ENCODE data around the gene MFRP. TPM values are rescaled to one million over a fixed set of nuclear protein-coding genes. Genes with fewer than 3 reads are reported as not detected.

The MFRP gene
- polyA plus RNA-seq, 1 of the 3 experiments (the other 2 are of a cell fraction), result not detected

DNA sequence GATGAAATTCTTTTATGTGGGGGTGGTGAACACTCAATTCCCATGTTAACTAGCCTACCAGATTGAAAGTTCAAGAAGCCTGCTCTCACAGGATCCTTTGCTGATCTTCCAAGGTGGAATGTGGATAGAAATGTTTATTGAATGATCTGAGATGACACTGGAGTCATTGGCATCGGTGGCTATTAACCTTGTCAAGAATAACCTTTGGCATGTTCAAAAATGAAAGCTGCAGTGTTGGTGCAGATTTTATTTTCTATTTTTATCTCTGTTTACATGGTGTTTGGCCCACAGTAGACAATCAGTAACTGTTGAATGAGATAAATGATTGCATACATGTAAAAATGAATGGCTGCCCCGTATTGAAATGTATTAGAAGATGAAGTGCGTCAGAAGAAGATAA, 48.6 kb downstream of the MFRP start:
- no peak overlapping the region for H3K9ac ChIP-seq
- no peak overlapping the region for H3K4me2 ChIP-seq
- H3K36me3 ChIP-seq (replicated peaks in 1 of 2; ENCODE audit: control insufficient read depth in 1 of 2, insufficient read depth in 2 of 2, low read length in 1 of 2), result peaks cover 67 to 71% of the 10 kb centered on the region in 2 experiments
- no peaks in the 10 kb centered on the region for H3F3A ChIP-seq (replicated peaks; ENCODE audit: insufficient read depth)
- no peak for DNase-seq
- H3K4me3 ChIP-seq (ENCODE audit: low read depth in 2 of 2, low read length in 1 of 2), result no peak overlapping the region
- TF ChIP-seq MEF2A (IDR thresholded peaks at IDR 0.05; ENCODE audit: borderline replicate concordance, low read depth), result no peak
- no peak for TF ChIP-seq YY1 (IDR thresholded peaks at IDR 0.05; ENCODE audit: low read depth)
- H3K9me2 ChIP-seq, result no peaks in the 10 kb centered on the region
- H3K27ac ChIP-seq (ENCODE audit: low read depth in 2 of 2, low read length in 1 of 2), result no peak overlapping the region
- 92% methylated on average over 3 of the region's 3 CpGs for WGBS (ENCODE audit: low lambda C conversion rate)
- H4K20me1 ChIP-seq (ENCODE audit: insufficient read depth), result no peaks in the 10 kb centered on the region
- ChIA-PET CTCF (interaction anchor here (0.9 to 3.0 kb wide), 6 partner anchors 14 to 236 kb away, joined by 3 to 15 read pairs (median 6); partner anchors contain the start of gene CBL), POLR2A (no interaction called here)
- peaks cover 0 to 3% of the 10 kb centered on the region in 2 experiments; a peak in 2 of 4 replicates for H3K4me1 ChIP-seq (ENCODE audit: control insufficient read depth in 1 of 2, insufficient read depth in 2 of 2, low read depth in 1 of 2, low read length in 1 of 2)
- no peaks in the 10 kb centered on the region; the same call in none of the 2 replicates for H3K79me2 ChIP-seq (ENCODE audit: insufficient read depth)
- H3K27me3 ChIP-seq (ENCODE audit: insufficient read depth), result no peaks in the 10 kb centered on the region
- no peaks in the 10 kb centered on the region for H3K9me3 ChIP-seq
- no peak overlapping the region for H2AFZ ChIP-seq (ENCODE audit: low read depth)

DNA sequence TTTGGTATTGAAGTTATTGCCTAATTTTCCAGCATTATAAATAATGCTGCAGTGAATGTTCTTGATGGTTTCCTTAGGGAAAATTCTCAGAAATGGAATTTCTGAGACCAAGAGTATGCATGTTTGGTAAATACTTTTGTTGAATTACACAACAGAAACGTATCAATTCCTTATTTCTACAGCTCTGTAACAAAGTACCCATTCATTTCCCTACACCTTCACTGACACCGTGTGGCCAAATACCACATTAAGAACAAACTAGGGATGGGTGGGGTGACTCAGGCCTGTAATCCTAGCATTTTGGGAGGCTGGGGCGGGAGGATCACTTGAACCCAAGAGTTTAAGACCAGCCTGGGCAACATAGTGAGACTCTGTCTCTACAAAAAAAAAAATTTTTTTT, 51.3 kb downstream of the MFRP start:
- H3K4me1 ChIP-seq (ENCODE audit: control insufficient read depth in 1 of 2, insufficient read depth in 2 of 2, low read depth in 1 of 2, low read length in 1 of 2), result peaks cover 0 to under 1% of the 10 kb centered on the region in 2 experiments; a peak in 2 of 4 replicates
- TF ChIP-seq, protein P1, sequence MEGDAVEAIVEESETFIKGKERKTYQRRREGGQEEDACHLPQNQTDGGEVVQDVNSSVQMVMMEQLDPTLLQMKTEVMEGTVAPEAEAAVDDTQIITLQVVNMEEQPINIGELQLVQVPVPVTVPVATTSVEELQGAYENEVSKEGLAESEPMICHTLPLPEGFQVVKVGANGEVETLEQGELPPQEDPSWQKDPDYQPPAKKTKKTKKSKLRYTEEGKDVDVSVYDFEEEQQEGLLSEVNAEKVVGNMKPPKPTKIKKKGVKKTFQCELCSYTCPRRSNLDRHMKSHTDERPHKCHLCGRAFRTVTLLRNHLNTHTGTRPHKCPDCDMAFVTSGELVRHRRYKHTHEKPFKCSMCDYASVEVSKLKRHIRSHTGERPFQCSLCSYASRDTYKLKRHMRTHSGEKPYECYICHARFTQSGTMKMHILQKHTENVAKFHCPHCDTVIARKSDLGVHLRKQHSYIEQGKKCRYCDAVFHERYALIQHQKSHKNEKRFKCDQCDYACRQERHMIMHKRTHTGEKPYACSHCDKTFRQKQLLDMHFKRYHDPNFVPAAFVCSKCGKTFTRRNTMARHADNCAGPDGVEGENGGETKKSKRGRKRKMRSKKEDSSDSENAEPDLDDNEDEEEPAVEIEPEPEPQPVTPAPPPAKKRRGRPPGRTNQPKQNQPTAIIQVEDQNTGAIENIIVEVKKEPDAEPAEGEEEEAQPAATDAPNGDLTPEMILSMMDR (IDR thresholded peaks at IDR 0.05), result peak; percentile 28; the same call in 1 of the 2 replicates
- TF ChIP-seq, protein P2, sequence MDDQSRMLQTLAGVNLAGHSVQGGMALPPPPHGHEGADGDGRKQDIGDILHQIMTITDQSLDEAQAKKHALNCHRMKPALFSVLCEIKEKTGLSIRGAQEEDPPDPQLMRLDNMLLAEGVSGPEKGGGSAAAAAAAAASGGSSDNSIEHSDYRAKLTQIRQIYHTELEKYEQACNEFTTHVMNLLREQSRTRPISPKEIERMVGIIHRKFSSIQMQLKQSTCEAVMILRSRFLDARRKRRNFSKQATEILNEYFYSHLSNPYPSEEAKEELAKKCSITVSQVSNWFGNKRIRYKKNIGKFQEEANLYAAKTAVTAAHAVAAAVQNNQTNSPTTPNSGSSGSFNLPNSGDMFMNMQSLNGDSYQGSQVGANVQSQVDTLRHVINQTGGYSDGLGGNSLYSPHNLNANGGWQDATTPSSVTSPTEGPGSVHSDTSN (IDR thresholded peaks at IDR 0.05), result no peak
- H4K20me1 ChIP-seq (ENCODE audit: insufficient read depth), result no peaks in the 10 kb centered on the region
- peaks cover 6% of the 10 kb centered on the region; the same call in 1 of the 2 replicates for H3K9me3 ChIP-seq
- H3K9me2 ChIP-seq, result no peaks in the 10 kb centered on the region
- no peak overlapping the region for H3K4me3 ChIP-seq (ENCODE audit: low read depth in 2 of 2, low read length in 1 of 2)
- no peaks in the 10 kb centered on the region; the same call in none of the 2 replicates for H3K79me2 ChIP-seq (ENCODE audit: insufficient read depth)
- ChIA-PET POLR2A (no interaction called here), CTCF (no interaction called here)
- peaks cover 43 to 67% of the 10 kb centered on the region in 2 experiments for H3K36me3 ChIP-seq (replicated peaks in 1 of 2; ENCODE audit: control insufficient read depth in 1 of 2, insufficient read depth in 2 of 2, low read length in 1 of 2)
- no peak overlapping the region for H3K4me2 ChIP-seq
- no peak overlapping the region for H2AFZ ChIP-seq (ENCODE audit: low read depth)
- H3K27me3 ChIP-seq (ENCODE audit: insufficient read depth), result no peaks in the 10 kb centered on the region
- no peak overlapping the region for H3K9ac ChIP-seq
- H3F3A ChIP-seq (replicated peaks; ENCODE audit: insufficient read depth), result no peaks in the 10 kb centered on the region
- H3K27ac ChIP-seq (ENCODE audit: low read depth in 2 of 2, low read length in 1 of 2), result no peak overlapping the region
- 50% methylated on average over 3 of the region's 3 CpGs for WGBS (ENCODE audit: low lambda C conversion rate)
- DNase-seq, result no peak

DNA sequence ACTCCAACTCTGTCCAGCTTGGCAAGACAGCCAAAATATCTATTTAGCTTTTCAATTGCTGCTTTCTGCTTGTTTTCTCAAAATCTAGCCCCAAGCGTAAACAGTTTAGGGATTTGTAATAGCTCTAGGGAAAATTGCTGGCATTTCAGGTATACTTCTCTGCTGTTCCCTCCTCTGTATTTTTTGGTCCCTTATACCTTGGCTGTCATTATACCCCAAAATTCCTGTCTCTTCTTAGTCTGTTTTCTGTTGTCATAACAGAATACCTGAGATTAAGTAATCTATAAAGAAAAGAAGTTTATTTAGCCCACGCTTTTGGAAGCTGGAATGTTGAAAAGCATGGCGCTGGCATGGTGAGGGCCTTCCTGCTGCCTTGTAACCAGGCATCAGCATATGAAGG, 53.0 kb downstream of the MFRP start:
- no peaks in the 10 kb centered on the region for H3F3A ChIP-seq (replicated peaks; ENCODE audit: insufficient read depth)
- H4K20me1 ChIP-seq (ENCODE audit: insufficient read depth), result no peaks in the 10 kb centered on the region
- no peak for DNase-seq
- no peaks in the 10 kb centered on the region for H3K27me3 ChIP-seq (ENCODE audit: insufficient read depth)
- WGBS (ENCODE audit: low lambda C conversion rate), result 95% methylated on average over 3 of the region's 3 CpGs
- no peak overlapping the region for H3K4me3 ChIP-seq (ENCODE audit: low read depth in 2 of 2, low read length in 1 of 2)
- ChIA-PET POLR2A (no interaction called here), CTCF (interaction anchor here (1.4 to 1.5 kb wide), 2 partner anchors 30 to 46 kb away, joined by 5 read pairs; no protein-coding TSS in a partner anchor)
- no peaks in the 10 kb centered on the region for H3K4me1 ChIP-seq (ENCODE audit: control insufficient read depth in 1 of 2, insufficient read depth in 2 of 2, low read depth in 1 of 2, low read length in 1 of 2)
- TF ChIP-seq FOXM1 (IDR thresholded peaks at IDR 0.05; ENCODE audit: low read depth), result no peak
- TF ChIP-seq, protein P3, sequence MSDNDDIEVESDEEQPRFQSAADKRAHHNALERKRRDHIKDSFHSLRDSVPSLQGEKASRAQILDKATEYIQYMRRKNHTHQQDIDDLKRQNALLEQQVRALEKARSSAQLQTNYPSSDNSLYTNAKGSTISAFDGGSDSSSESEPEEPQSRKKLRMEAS (IDR thresholded peaks at IDR 0.05; ENCODE audit: low read depth), result no peak
- no peak for TF ChIP-seq CHD2 (IDR thresholded peaks at IDR 0.05; ENCODE audit: low read length, partially characterized antibody)
- no peak for TF ChIP-seq EP300 (IDR thresholded peaks at IDR 0.05; ENCODE audit: borderline replicate concordance in 1 of 2, low read depth in 1 of 2, low read length in 1 of 2)
- TF ChIP-seq NRF1 (IDR thresholded peaks at IDR 0.05; ENCODE audit: low read depth, low read length), result no peak
- TF ChIP-seq, protein P4, sequence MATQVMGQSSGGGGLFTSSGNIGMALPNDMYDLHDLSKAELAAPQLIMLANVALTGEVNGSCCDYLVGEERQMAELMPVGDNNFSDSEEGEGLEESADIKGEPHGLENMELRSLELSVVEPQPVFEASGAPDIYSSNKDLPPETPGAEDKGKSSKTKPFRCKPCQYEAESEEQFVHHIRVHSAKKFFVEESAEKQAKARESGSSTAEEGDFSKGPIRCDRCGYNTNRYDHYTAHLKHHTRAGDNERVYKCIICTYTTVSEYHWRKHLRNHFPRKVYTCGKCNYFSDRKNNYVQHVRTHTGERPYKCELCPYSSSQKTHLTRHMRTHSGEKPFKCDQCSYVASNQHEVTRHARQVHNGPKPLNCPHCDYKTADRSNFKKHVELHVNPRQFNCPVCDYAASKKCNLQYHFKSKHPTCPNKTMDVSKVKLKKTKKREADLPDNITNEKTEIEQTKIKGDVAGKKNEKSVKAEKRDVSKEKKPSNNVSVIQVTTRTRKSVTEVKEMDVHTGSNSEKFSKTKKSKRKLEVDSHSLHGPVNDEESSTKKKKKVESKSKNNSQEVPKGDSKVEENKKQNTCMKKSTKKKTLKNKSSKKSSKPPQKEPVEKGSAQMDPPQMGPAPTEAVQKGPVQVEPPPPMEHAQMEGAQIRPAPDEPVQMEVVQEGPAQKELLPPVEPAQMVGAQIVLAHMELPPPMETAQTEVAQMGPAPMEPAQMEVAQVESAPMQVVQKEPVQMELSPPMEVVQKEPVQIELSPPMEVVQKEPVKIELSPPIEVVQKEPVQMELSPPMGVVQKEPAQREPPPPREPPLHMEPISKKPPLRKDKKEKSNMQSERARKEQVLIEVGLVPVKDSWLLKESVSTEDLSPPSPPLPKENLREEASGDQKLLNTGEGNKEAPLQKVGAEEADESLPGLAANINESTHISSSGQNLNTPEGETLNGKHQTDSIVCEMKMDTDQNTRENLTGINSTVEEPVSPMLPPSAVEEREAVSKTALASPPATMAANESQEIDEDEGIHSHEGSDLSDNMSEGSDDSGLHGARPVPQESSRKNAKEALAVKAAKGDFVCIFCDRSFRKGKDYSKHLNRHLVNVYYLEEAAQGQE (IDR thresholded peaks at IDR 0.05; ENCODE audit: low read depth, low read length), result no peak
- TF ChIP-seq SMC3 (IDR thresholded peaks at IDR 0.05; ENCODE audit: low read depth, low read length), result no peak
- TF ChIP-seq RCOR1 (IDR thresholded peaks at IDR 0.05; ENCODE audit: low read length), result no peak
- no peak for TF ChIP-seq FOSL2 (IDR thresholded peaks at IDR 0.05; ENCODE audit: borderline replicate concordance, low read depth)
- no peak overlapping the region for H2AFZ ChIP-seq (ENCODE audit: low read depth)
- H3K36me3 ChIP-seq (replicated peaks in 1 of 2; ENCODE audit: control insufficient read depth in 1 of 2, insufficient read depth in 2 of 2, low read length in 1 of 2), result peaks cover 33 to 69% of the 10 kb centered on the region in 2 experiments
- H3K9me3 ChIP-seq, result peaks cover 6% of the 10 kb centered on the region; the same call in 1 of the 2 replicates
- no peak overlapping the region for H3K9ac ChIP-seq
- H3K9me2 ChIP-seq, result no peaks in the 10 kb centered on the region
- H3K4me2 ChIP-seq, result no peak overlapping the region
- no peaks in the 10 kb centered on the region; the same call in none of the 2 replicates for H3K79me2 ChIP-seq (ENCODE audit: insufficient read depth)
- no peak overlapping the region for H3K27ac ChIP-seq (ENCODE audit: low read depth in 2 of 2, low read length in 1 of 2)
